ENCODE results near the gene VSIG1. TPM values are rescaled to one million over a fixed set of nuclear protein-coding genes. Genes with fewer than 3 reads are reported as not detected.

The VSIG1 gene
- total and polyA plus RNA-seq, 4 donors: not detected

GRCh38 chrX:108028854-108029253, 16.0 kb upstream of the VSIG1 start:
- WGBS: 86% methylated on average over 1 of the region's 1 CpG
- Histone ChIP-seq H3K27ac (ENCODE audit: low read depth in 1 of 2, low read length in 2 of 2) (no peak overlapping the region), H3K36me3 (ENCODE audit: control insufficient read depth in 4 of 4, insufficient read depth in 3 of 4, low read depth in 1 of 4, low read length in 3 of 4) (no peaks in the 10 kb centered on the region), H3K4me3 (ENCODE audit: low read depth in 1 of 3, low read length in 3 of 3) (no peak overlapping the region), H3K27me3 (ENCODE audit: control insufficient read depth in 4 of 4, insufficient read depth in 4 of 4, low read length in 3 of 4) (peaks cover 0 to under 1% (median 0%) of the 10 kb centered on the region in 4 donors), H3K9ac (ENCODE audit: low read depth in 1 of 2, low read length in 2 of 2) (no peak overlapping the region), H3K9me3 (ENCODE audit: control insufficient read depth in 4 of 4, low read length in 3 of 4) (no peaks in the 10 kb centered on the region), H3K4me1 (ENCODE audit: control insufficient read depth in 4 of 4, insufficient read depth in 4 of 4, low read length in 3 of 4) (no peaks in the 10 kb centered on the region)
- DNase-seq (ENCODE audit: low spot score): no peak
- TF ChIP-seq HNF4A (conservative IDR thresholded peaks at IDR 0.05): no peak
- no peak for TF ChIP-seq FOXA2 (IDR thresholded peaks at IDR 0.05)
- no peak for TF ChIP-seq GABPA (IDR thresholded peaks at IDR 0.05 in 1 of 2, conservative IDR thresholded peaks at IDR 0.05 in 1 of 2)
- TF ChIP-seq HNF4G (IDR thresholded peaks at IDR 0.05): no peak
- no peak for TF ChIP-seq YY1 (IDR thresholded peaks at IDR 0.05)
- no peak for TF ChIP-seq JUND (IDR thresholded peaks at IDR 0.05)
- no peak for TF ChIP-seq SP1 (IDR thresholded peaks at IDR 0.05)
- TF ChIP-seq FOXA1 (IDR thresholded peaks at IDR 0.05): no peak
- no peak for TF ChIP-seq EGR1 (IDR thresholded peaks at IDR 0.05; ENCODE audit: low read depth in 2 of 2)
- TF ChIP-seq TAF1 (conservative IDR thresholded peaks at IDR 0.05): no peak
- no peak for TF ChIP-seq ZBTB33 (IDR thresholded peaks at IDR 0.05)

- TF ChIP-seq HNF4G (IDR thresholded peaks at IDR 0.05) (no peak), FOXA1 (IDR thresholded peaks at IDR 0.05) (no peak), HNF4A (conservative IDR thresholded peaks at IDR 0.05) (no peak), SP1 (IDR thresholded peaks at IDR 0.05) (no peak), FOXA2 (IDR thresholded peaks at IDR 0.05) (no peak), YY1 (IDR thresholded peaks at IDR 0.05) (no peak), CTCF (IDR thresholded peaks at IDR 0.05; ENCODE audit: low read depth, low read length, missing input control) (no peak), TAF1 (conservative IDR thresholded peaks at IDR 0.05) (no peak), EGR1 (IDR thresholded peaks at IDR 0.05; ENCODE audit: low read depth in 2 of 2) (no peak), GABPA (IDR thresholded peaks at IDR 0.05 in 1 of 2, conservative IDR thresholded peaks at IDR 0.05 in 1 of 2) (no peak), JUND (IDR thresholded peaks at IDR 0.05) (no peak), ZBTB33 (IDR thresholded peaks at IDR 0.05) (no peak), REST (IDR thresholded peaks at IDR 0.05) (no peak), RXRA (IDR thresholded peaks at IDR 0.05) (no peak), NR2F2 (IDR thresholded peaks at IDR 0.05) (no peak)
- TF ChIP-seq, protein P1, sequence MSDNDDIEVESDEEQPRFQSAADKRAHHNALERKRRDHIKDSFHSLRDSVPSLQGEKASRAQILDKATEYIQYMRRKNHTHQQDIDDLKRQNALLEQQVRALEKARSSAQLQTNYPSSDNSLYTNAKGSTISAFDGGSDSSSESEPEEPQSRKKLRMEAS (IDR thresholded peaks at IDR 0.05): no peak
- no peak for DNase-seq (ENCODE audit: low spot score)
- Histone ChIP-seq H3K4me3 (ENCODE audit: low read depth in 1 of 3, low read length in 3 of 3) (no peak overlapping the region), H3K4me1 (ENCODE audit: control insufficient read depth in 4 of 4, insufficient read depth in 4 of 4, low read length in 3 of 4) (no peaks in the 10 kb centered on the region), H3K36me3 (ENCODE audit: control insufficient read depth in 4 of 4, insufficient read depth in 3 of 4, low read depth in 1 of 4, low read length in 3 of 4) (no peaks in the 10 kb centered on the region), H3K27me3 (ENCODE audit: control insufficient read depth in 4 of 4, insufficient read depth in 4 of 4, low read length in 3 of 4) (no peaks in the 10 kb centered on the region), H3K9me3 (ENCODE audit: control insufficient read depth in 4 of 4, low read length in 3 of 4) (no peaks in the 10 kb centered on the region), H3K9ac (ENCODE audit: low read depth in 1 of 2, low read length in 2 of 2) (no peak overlapping the region), H3K27ac (ENCODE audit: low read depth in 1 of 2, low read length in 2 of 2) (no peak overlapping the region)
- 87% methylated on average over 5 of the region's 5 CpGs for WGBS
These were observed 14.7 kb upstream of the VSIG1 start for GRCh38 chrX:108029928-108030711.

Data from liver (tissue), 9 donors.